B cell (primary cell): ENCODE data around the gene TMEM87B. TPM values are rescaled to one million over a fixed set of nuclear protein-coding genes. Genes with fewer than 3 reads are reported as not detected.

Experiments
- ATAC-seq: fragments of 200-7000 bp; cut with Tn5 transposase; one replicate; pipeline ENCODE4 v1.10.0; 2021; ENCODE audit warnings: low read depth, mild to moderate bottlenecking, moderate number of reproducible peaks, moderate library complexity
- CTCF ChIA-PET: fragments of 350-600 bp; sonication (Branson Sonifier 250); formaldehyde crosslinking; loops from one replicate; lab custom pipeline; 2021; ENCODE audit warnings: antibody characterized with exemption, inconsistent platforms; lab: Charles Lee
- POLR2A ChIA-PET: fragments of 350-600 bp; sonication (Branson Sonifier 250); formaldehyde crosslinking; loops from one replicate; lab custom pipeline; 2021; ENCODE audit warnings: antibody characterized with exemption; lab: Charles Lee
- DNase-seq: peaks from one replicate; pipeline ENCODE4 v3.0.0; 2013
- H2AFZ ChIP-seq: 2 replicates; pipeline ENCODE4 v1.6.1; 2012; ENCODE audit warnings: mild to moderate bottlenecking, low read depth, low read length; ENCODE audit not compliant: insufficient read depth, poor library complexity, severe bottlenecking
- H3K27ac ChIP-seq, 2 donors: 1 replicate in 1 of 2; 2 replicates in 1 of 2; pipeline ENCODE4 v1.5.1; 2012 to 2013; ENCODE audit warnings: low read length in 2 of 2, mild to moderate bottlenecking in 2 of 2, moderate library complexity in 1 of 2
- H3K27me3 ChIP-seq, 4 experiments: fragments of 200-600 bp in 1 of 4; sonication (generic) in 1 of 4; replicated peaks in 1 of 4; 1 replicate in 2 of 4; 2 replicates in 2 of 4; pipeline versions ENCODE4 v1.6.1 to v1.7.0; 2013 to 2016; ENCODE audit warnings: low read length in 3 of 4, mild to moderate bottlenecking in 2 of 4, mixed read lengths in 1 of 4, moderate library complexity in 1 of 4; ENCODE audit not compliant: insufficient read depth in 4 of 4, control insufficient read depth in 3 of 4; ENCODE audit errors: control extremely low read depth in 1 of 4
- H3K36me3 ChIP-seq, 2 experiments: replicated peaks in 1 of 2; 1 replicate in 1 of 2; 2 replicates in 1 of 2; pipeline versions ENCODE4 v1.6.1 to v1.7.1; 2013; ENCODE audit warnings: low read length in 1 of 2; ENCODE audit not compliant: insufficient read depth in 2 of 2, control insufficient read depth in 1 of 2; ENCODE audit errors: control extremely low read depth in 1 of 2, extremely low read depth in 1 of 2
- H3K4me1 ChIP-seq, 2 donors: fragments of 200-600 bp in 1 of 2; sonication (generic) in 1 of 2; 1 replicate in 1 of 2; 2 replicates in 1 of 2; pipeline versions ENCODE4 v1.5.1 to v1.6.1; 2013 to 2017; ENCODE audit warnings: low read length in 2 of 2; ENCODE audit not compliant: control insufficient read depth in 2 of 2, insufficient read depth in 2 of 2
- H3K4me2 ChIP-seq: replicated peaks from 2 replicates; pipeline ENCODE3; 2012; ENCODE audit warnings: mild to moderate bottlenecking, low read depth, low read length; ENCODE audit not compliant: poor library complexity, severe bottlenecking
- H3K4me3 ChIP-seq, 5 experiments: fragments of 200-600 bp in 1 of 5; sonication (generic) in 1 of 5; 1 replicate in 3 of 5; 2 replicates in 2 of 5; pipeline versions ENCODE4 v1.5.1 to v1.7.0; 2011 to 2016; ENCODE audit warnings: low read length in 4 of 5, mild to moderate bottlenecking in 4 of 5, low read depth in 2 of 5, control low read depth in 1 of 5, moderate library complexity in 1 of 5; ENCODE audit not compliant: insufficient read depth in 1 of 5; ENCODE audit errors: control extremely low read depth in 1 of 5, extremely low read depth in 1 of 5
- H3K79me2 ChIP-seq: fragments of 200-600 bp; sonication (generic); one replicate; pipeline ENCODE4 v1.6.0; 2016; ENCODE audit warnings: low read length; ENCODE audit not compliant: control insufficient read depth, insufficient read depth
- H3K9ac ChIP-seq: fragments of 200-600 bp; sonication (generic); 2 replicates; pipeline ENCODE4 v1.6.1; 2017; ENCODE audit warnings: mild to moderate bottlenecking, low read length, moderate library complexity
- H3K9me3 ChIP-seq, 3 donors: one replicate each; pipeline versions ENCODE4 v1.6.1 to v1.7.1; 2013; ENCODE audit warnings: low read length in 2 of 3; ENCODE audit not compliant: control insufficient read depth in 2 of 3, insufficient read depth in 1 of 3; ENCODE audit errors: control extremely low read depth in 1 of 3
- H4K20me1 ChIP-seq: 2 replicates; pipeline ENCODE4 v1.6.0; 2012; ENCODE audit warnings: mild to moderate bottlenecking, low read length; ENCODE audit not compliant: insufficient read depth, control insufficient read depth, poor library complexity, severe bottlenecking
- H3K27ac Mint-ChIP-seq: one replicate; pipeline ENCODE4 v1.8.0; 2021; ENCODE audit warnings: mixed read lengths
- H3K27me3 Mint-ChIP-seq: one replicate; pipeline ENCODE4 v1.8.0; 2021; ENCODE audit warnings: mixed read lengths
- H3K4me1 Mint-ChIP-seq: one replicate; pipeline ENCODE4 v1.8.0; 2021; ENCODE audit warnings: mixed read lengths
- H3K4me3 Mint-ChIP-seq: one replicate; pipeline ENCODE4 v1.8.0; 2021; ENCODE audit warnings: mixed read lengths
- H3K9me3 Mint-ChIP-seq: one replicate; pipeline ENCODE4 v1.8.0; 2022; ENCODE audit warnings: mixed read lengths; ENCODE audit not compliant: insufficient read depth
- EZH2 ChIP-seq: IDR thresholded peaks from 2 replicates; pipeline ENCODE4 v1.6.1; 2012; ENCODE audit warnings: borderline replicate concordance, low read depth, mild to moderate bottlenecking, moderate library complexity, low read length; ENCODE audit not compliant: insufficient read depth, poor library complexity, severe bottlenecking
- WGBS: methylation state at CpG from one replicate; pipeline ENCODE4 v1.1.5; 2013; ENCODE audit warnings: missing lambda C conversion rate; ENCODE audit not compliant: insufficient coverage; 5-methylcytosine and 5-hydroxymethylcytosine counted together
- intact Hi-C: fragments of 100-400 bp; cut with micrococcal nuclease; formaldehyde crosslinking; loops from one replicate; pipeline ENCODE4 v1.10.0; 2022
- polyA plus RNA-seq: library from polyadenylated mRNA; depleted of rRNA; stranded (reverse); fragments of >200 nt; gene quantifications from 2 replicates; pipeline ENCODE4 v1.2.3, GENCODE V29; 2012
- total RNA-seq, 2 donors: library from RNA; stranded (reverse); fragments of 120-200 nt in 1 of 2; gene quantifications; 1 replicate in 1 of 2; 2 replicates in 1 of 2; pipeline versions ENCODE4 v1.2.3 to v1.2.4, GENCODE V29; 2013 to 2022
- TF ChIP-seq, protein P1 (sequence below): fragments of 200-600 bp; IDR thresholded peaks from one replicate; pipeline ENCODE4 v1.8.0; 2022; ENCODE audit warnings: antibody characterized with exemption, mild to moderate bottlenecking

Gene TMEM87B
- total and polyA plus RNA-seq, 2 donors (not counting 1 experiment from before 2014, with no cell fraction given), result 9.4 to 21.0 TPM

DNA sequence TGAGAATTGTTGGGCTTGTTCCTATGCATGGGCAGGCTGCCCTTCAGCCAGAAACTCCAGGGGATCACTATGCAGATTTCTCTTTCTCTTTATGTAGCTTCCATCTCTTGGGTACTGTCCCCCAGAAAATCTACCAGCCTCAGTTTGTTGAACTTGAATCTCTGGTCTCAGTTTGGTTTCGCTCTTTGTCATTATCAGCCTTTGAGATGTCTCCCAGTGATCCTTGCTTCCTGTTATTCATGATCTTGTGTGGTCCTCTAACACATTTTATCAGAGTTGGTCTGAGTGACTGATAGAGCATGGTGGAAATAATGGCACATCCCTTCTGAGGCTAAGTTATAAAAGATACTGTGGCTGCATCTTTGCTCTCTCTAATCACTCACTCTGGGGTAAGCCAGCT lies 7.8 kb downstream of the TMEM87B start:
- Histone ChIP-seq H3K9me3 (no peaks in the 10 kb centered on the region), H2AFZ (no peak overlapping the region), H3K79me2 (peaks cover 43% of the 10 kb centered on the region), H3K4me1 (peaks cover 0 to 5% of the 10 kb centered on the region in 2 donors), H3K36me3 (peaks cover 13 to 63% of the 10 kb centered on the region in 2 experiments), H3K9ac (no peak overlapping the region), H4K20me1 (peaks cover 8% of the 10 kb centered on the region), H3K4me3 (no peak overlapping the region), H3K27ac (no peak overlapping the region), H3K4me2 (no peak overlapping the region), H3K27me3 (no peaks in the 10 kb centered on the region)
- Mint-ChIP-seq H3K27me3 (no peaks in the 10 kb centered on the region), H3K4me1 (peaks cover 41% of the 10 kb centered on the region), H3K27ac (peak overlapping the region; percentile 22), H3K4me3 (no peak overlapping the region), H3K9me3 (no peaks in the 10 kb centered on the region)
- no peak for DNase-seq
- ChIA-PET POLR2A (no interaction called here), CTCF (no interaction called here)
- TF ChIP-seq, protein P1, sequence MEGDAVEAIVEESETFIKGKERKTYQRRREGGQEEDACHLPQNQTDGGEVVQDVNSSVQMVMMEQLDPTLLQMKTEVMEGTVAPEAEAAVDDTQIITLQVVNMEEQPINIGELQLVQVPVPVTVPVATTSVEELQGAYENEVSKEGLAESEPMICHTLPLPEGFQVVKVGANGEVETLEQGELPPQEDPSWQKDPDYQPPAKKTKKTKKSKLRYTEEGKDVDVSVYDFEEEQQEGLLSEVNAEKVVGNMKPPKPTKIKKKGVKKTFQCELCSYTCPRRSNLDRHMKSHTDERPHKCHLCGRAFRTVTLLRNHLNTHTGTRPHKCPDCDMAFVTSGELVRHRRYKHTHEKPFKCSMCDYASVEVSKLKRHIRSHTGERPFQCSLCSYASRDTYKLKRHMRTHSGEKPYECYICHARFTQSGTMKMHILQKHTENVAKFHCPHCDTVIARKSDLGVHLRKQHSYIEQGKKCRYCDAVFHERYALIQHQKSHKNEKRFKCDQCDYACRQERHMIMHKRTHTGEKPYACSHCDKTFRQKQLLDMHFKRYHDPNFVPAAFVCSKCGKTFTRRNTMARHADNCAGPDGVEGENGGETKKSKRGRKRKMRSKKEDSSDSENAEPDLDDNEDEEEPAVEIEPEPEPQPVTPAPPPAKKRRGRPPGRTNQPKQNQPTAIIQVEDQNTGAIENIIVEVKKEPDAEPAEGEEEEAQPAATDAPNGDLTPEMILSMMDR, result no peak
- no peak for TF ChIP-seq EZH2
- no CpG with 5 or more reads among the region's 1 CpG for WGBS
- intact Hi-C loops, result no loop called here
- ATAC-seq, result no peak

DNA sequence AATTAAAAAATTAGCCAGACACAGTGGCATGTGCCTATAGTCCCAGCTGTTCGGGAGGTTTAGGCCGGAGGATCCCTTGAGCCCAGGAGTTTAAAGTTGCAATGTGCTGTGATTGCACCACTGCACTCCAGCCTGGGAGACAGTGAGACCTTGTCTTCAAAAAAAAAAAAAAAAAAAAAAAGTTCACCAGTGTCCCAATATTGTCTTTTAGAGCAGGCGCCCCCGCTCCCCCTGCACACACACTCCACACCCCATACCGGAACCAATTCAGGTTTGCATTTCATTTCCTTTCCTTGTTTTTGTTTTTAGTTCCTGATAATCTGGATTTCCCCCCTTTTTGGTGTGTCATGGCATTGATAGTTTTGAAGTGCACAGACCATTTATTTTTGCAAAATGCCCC lies 10.4 kb downstream of the TMEM87B start:
- Histone ChIP-seq H4K20me1 (peaks cover 4% of the 10 kb centered on the region), H3K27me3 (no peaks in the 10 kb centered on the region), H3K79me2 (peaks cover 26% of the 10 kb centered on the region), H3K4me3 (no peak overlapping the region), H3K4me2 (no peak overlapping the region), H2AFZ (no peak overlapping the region), H3K9me3 (no peaks in the 10 kb centered on the region), H3K4me1 (peaks cover 0 to 5% of the 10 kb centered on the region in 2 donors), H3K27ac (no peak overlapping the region), H3K36me3 (peaks cover 18 to 62% of the 10 kb centered on the region in 2 experiments), H3K9ac (no peak overlapping the region)
- intact Hi-C loops, result no loop called here
- WGBS, result 80% methylated on average over 1 of the region's 5 CpGs
- no peak for TF ChIP-seq EZH2
- TF ChIP-seq, protein P1, result no peak
- DNase-seq (no peak), ATAC-seq (no peak)
- Mint-ChIP-seq H3K9me3 (no peaks in the 10 kb centered on the region), H3K4me1 (peaks cover 25% of the 10 kb centered on the region), H3K4me3 (no peak overlapping the region), H3K27ac (no peak overlapping the region), H3K27me3 (no peaks in the 10 kb centered on the region)
- CTCF ChIA-PET, result no interaction called here
- POLR2A ChIA-PET, result no interaction called here
